T-helper 2 cell (primary cell): ENCODE measurements around the gene DIS3L2.
A peak's percentile ranks its signal among the peaks of the same experiment; 100 is the strongest.

Source experiments
- DNase-seq, 5 experiments: peaks; one replicate each; pipeline versions ENCODE4 v3.0.0 to v3.0.0-alpha.2; 2012 to 2022

Gene DIS3L2

DNA sequence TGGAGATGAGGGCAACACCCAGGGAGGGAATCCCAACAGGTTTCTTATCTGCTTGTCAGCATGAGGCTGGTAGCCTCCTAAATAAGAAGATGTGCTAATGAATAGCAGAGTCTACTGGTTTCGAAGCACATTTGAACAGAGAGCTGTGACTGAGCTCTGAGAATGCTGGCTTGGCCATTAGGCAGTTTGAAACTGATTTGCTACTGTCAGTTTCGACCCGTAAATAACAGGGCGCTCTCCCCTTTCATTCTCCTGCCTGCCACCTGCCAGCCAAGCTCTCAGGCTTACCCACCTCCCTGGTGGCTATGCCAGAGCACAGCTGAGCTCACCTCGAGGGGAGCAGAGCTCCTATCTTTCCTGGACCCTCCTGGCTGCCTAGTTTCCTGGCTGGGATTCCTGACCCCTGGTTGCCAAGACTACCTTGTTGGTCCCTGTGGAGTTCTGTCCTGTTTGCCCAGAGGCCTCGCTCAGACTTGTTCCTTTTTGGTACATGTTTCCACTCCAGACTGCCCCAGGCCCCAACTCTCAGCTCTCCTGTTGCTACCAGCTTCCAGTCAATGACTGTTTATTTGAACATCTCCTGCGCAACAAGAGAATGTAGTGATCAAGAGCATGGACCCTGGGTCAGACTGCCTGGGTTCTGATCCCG, 314.7 kb downstream of the DIS3L2 start:
- DNase-seq, result no peak

DNA sequence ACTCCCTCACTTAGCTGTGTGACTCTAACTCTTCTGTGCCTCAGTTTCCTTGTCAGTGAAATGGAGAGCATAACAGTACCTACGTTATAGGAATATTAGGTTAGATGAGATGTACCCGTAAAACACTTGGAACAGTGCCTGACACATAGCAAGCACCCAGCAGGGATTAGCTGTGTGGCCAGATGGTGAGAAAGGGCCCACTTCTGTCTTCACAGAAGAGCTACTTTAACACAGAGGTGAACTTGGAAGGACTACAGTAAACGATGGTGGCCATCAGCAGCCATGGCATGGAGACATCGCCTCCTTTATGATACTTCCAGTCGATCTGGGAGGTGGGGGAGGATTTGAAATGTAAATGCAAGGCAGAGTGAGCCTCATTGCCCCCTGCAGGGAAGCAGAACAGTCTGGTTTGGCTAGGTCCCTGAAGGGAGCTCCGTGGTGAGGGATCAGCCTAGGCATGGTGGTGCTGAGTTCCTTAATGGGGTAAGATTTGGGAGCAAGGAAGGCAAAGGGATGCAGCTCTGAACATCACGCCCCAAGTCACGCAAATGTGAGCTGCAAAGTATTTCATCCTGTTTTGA, 315.3 kb downstream of the DIS3L2 start:
- DNase-seq, result no peak

DNA sequence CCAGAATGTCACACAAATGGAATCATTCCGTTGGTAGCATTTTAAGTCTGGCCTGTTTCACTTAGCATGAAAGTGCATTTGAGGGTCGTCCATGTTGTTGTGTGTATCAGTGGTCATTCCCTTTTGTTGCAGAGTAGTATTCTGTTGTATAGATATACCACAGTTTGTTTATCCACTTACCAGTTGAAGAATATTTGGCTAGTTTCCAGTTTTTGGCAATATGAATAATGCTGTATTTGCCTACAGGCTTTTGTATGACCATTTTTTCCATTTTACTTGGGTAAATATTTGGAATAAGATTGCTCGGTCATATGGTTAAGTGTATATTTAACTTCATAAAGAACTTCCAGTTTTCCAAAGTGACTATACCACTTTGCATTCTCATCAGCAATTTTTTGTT, 317.0 kb downstream of the DIS3L2 start:
- DNase-seq, result no peak

DNA sequence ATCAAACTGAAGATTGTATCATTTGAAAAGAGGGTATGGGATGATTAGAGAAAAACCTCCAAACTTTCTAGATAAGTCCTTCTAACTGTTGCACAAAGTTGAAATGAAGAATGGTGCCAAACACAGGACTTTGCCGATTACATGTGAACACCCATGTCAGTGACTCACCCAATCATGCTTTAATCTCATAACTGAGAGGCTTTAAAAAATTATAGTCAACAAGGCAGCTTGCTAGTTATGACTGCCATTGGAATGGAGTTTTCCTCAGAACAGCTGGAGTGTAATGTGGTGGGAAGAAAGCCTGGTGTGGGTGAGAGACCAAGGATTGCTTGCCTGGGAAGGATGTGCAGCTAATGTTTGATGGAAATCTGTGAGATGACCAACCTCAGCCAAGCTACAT, 318.8 kb downstream of the DIS3L2 start:
- no peak for DNase-seq

DNA sequence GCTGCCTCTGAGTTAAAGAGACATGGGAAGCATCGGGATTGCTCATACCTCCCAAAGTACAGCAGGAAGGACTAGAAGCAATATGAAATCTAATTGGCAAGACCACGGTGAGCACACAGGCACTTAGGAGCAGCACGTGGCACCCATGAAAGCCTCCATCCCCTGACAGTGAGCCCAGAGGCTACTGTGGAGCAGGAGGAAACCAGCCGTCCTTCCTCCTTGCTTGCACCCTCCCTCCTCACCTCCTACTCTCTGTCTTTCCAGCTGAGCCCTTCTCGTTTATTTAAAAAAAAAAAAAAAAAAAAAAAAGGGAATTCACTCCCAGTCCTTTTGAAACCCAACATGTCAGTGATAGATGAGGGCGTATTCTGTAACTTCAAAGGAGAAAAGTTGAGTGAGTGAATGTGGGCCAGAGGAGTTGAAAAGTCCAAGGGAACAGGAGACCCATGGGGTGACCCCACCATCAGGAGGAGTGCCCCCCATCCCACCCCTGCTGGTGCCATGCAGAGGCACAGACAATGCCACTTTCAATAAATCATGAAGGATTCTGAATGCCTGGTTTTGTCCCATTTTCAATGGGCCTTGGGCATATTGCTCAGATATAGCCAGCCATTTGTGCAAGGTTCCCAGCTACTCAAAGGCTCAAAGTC, 320.5 kb downstream of the DIS3L2 start:
- DNase-seq, result no peak

DNA sequence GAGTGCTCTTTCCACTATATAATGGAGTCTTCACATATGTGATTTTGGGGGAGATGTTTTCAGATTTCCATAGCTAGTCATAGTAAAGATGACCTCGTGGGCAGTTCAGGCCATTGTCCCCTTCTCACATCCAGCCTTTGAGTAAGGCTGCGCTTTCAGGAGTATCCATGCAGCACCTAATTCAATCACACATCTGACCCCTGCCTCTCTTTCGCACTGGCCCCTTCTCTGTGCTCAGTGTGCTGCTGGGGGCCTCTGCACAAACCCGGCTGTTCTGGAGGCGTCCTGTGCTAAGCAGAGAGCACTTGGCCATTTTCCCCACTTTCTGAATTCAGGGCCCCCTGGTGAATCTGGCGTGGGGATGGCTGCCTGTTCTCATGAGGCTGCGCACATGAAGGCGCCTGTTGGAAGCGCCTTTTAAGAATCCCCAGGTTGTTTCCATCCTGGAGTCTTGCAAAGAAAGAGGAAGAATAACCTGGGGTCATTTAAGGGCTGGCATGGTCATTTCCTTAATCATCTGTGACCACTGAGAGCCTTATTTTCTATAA, 321.1 kb downstream of the DIS3L2 start:
- DNase-seq, result no peak

DNA sequence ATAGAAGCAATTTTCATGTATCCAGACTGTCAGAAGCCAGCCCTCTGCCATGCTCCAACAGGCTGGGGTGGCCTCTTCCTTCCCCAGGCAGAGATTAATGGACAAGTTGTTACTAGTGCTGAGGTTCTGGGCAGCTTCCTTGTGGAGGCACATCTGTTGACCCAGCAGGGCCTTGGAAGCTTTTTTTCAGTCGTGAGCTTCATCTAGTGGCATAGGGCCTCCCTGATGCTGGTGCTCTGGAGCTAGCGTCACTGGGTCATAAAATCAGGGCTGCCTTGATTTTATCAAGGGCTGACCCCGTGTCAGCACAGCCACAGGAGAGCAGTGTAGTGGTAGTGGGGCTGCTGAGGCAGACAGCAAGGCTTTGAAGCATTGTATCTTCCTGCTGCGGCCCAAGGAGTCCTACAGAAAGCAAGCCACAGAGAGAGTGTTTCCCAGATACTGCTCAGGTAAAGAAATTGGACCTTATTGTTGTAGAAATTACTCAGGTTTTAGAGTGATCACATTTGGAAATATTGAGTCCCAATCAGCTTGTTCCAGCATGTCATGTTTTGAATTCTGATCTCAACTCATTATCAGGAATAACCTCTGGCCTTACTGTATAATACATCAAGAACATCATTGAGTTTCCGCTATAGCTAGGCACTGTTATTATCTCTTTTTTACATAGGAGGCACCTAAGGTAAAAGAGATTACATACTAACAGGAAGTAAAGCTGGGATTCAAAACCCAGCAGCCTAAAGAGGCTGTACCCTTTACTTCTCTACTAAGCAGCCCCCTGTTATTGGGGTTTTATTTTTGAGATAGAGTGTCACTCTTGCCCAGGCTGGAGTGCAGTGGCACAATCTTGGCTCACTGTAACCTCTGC, 324.7 kb downstream of the DIS3L2 start:
- no peak for DNase-seq

DNA sequence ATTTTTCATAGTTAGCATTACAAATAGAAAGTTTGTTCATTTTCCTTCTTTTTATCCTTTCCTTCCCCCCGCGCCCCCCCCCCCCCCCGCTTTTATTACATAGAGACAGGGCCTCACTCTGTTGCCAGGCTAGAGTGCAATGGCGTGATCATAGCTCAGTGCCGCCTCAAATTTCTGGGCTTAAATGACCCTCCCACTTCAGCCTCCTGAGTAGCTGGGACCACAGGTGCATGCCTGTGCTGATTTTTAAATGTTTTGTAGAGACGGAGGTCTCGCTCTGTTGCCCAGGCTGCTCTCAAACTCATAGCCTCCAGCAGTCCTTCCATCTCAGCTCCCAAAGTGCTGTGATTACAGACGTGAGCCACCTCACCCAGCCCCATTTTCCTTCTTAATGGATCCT, 325.8 kb downstream of the DIS3L2 start:
- DNase-seq, result no peak

DNA sequence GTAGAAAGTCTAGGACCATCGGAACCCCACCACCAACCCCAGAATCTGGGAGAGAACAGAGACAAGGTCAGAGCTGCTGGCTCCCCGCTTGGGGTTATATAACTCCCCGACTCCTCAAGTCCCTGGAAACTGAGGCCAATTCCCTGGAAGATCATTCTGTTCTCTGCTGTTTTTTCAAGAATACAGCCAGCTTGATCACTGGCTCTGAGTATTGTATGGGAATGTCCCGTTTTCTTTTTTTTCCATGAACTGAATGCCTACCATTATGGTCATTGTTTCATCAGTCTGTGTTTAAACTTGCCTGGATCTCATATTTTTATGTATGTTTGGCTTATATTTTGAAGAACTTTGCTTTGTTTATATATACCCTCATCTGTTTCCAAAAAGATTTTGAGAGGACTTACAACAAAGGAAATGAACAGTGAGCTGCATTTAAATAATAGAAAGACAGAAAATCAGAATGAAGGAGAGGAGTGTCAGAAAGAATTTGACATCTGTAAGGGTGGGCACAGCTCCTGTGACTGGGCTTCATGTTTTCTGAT, 327.0 kb downstream of the DIS3L2 start:
- no peak for DNase-seq

DNA sequence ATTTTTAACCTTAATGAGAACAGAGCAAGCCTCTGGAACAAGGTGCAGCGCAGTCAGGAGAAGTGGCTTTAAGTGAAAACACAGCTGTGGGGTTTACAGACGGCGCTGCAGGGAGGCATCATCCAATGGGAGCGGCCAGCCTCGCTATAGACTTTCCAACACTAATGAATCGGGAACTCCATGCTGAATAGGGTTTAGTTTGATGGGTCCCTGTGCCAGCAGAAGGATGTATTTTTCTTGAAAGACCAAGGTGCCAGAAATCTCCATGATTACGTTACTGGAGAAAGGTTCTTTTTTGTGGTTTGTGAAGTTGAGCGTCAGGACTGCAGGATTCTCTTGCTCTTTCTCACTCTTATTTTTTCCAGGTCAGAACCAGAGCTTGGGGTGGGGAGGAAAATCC, 329.2 kb downstream of the DIS3L2 start:
- DNase-seq, result no peak

DNA sequence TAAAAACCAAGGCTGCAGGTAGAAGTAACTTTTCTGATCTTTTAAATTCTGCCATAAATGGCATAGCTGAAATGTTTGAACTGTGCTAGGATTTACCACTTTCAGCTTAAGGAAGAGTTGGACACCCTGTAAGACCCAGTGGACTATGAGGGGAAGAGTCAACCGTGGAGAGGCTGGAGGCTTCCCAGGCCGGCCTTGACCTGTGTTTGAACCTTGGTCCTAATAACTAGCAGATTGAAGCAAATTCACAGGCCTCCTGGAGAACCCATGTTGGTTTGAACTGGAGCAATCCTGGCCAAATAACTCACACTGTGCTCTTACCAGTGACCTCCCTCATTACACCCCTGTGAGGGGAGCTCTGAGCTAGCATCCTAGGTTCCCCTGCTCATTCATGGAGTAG, 329.8 kb downstream of the DIS3L2 start:
- DNase-seq, result no peak

DNA sequence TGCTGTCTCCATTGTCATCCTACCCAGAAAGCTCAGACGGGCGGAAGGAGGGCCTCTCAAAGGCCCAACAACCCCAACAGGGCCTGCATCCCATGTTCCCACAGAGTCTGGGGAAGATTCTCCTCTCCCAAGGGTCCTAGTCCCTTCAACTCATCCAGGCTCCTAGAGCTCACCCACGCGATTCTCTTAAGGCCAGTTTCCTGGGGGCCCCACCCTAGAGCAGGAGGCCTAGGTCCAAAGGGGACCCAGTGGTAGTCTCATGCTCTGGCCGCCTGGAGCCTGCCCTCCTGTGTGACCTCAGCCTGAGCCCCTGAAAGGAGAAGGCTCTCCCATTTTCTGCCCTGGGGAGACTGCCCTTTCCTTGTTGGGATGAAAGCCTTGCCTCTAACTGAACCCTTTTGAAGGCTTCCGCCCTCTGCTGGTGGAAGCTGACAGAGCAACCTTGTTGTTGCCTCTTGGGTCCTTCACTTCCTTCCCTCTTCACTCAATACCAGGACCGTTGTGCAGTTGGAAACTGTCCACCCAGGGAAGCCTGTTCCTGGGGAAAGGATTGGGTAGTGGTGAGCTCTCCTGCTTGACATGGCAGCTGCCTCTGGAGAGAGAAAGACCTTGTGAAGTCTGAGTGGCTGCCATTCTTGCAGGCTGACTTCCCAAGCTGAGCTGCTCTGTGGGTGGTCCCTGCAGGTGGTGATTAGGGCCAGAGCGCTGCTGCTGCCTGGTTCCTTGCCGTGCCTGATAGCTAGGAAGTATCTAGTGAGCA, 331.1 kb downstream of the DIS3L2 start:
- DNase-seq, result peak in 3 of 5 experiments; percentile 30 to 67 (median 39)

DNA sequence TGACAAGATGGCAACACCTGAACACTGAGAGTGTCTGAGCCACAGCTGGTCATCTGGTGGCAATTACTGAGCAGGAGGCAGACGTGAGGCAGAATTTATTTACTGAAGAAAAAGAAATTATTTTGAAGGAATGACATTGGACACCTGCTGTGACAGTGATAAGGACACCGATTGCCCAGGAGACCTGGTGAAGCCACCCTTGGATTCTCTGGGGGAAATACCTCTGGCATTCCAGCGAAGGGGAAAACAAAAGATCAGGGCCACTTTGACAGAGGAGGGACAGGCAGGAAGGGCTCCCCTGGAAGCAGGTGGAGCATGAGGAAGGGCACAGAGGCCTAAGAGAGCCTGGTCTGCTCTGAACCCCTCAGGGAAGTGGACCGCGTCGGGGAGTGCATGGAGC, 331.7 kb downstream of the DIS3L2 start:
- no peak for DNase-seq

DNA sequence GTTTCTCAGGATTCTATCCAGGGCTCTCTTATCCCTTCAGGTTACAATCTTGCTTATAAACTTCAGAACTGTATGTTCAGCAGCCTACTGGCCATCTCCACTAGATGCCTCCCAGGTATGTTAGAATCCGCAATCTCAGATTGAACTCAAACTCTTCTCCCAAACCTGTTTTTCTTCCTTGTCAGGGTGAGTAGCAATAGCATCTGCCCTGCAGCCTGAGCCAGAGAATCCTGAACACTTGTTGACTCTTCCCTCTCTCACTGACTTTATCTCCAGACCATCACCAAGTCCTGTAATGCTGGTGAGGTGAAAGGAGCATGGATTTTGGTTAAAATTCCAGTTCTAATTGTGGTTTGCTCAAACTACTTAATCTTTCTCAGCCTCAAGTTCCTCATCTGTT, 334.5 kb downstream of the DIS3L2 start:
- DNase-seq, result no peak

DNA sequence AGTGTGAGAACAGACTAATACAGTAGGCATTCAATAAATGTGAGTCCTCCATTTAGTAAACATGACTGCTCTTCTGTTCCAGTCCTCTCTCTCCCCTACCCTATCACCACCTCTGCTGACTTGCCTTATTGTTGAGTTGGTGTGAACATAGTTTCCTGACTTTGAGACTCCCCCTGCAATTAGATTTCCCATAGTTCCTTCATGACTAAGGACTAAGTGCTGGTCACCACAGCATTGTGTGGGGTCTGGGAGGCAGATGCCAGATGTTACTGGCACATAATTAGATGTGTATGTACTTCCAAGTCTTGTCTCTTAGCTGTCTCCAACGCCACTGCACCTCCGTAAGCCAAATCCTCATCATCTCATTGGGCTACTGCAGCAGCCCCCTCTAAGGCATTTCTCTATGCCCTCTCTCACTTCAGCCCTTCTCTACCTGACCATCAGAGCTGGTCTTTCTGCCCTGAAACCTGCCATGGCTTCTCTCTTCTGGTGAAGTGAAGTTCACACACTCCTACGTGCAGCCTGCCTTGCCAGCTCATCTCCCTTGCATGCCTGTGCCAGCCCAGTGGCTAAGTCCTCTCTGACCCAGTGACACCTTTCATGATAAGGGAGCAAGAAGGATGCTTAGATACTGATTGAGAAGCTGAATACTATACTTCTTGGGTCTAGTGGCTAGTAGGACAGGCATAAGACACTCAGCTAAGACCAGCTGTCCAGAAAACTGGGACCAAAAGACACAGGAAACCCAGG, 335.4 kb downstream of the DIS3L2 start:
- DNase-seq, result no peak

DNA sequence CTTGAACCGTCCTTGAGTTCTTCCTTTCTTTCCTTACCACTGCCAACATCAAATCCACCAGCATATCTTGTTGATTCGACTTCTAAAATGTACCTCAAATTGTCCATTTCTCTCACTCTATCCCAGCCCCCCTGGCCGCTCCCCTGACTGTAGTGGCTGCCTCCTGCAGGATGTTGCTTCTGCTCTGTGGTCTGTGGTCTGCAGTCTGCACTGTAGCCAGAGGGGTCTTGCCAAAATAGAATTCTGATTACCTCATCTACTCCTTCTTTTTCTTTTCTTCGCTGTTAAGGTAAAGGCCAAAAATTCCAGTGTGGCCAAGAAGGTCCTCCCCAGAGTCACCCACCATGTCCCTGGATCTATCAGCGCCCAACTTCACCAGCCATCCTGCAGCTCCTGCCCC, 337.6 kb downstream of the DIS3L2 start:
- no peak for DNase-seq

DNA sequence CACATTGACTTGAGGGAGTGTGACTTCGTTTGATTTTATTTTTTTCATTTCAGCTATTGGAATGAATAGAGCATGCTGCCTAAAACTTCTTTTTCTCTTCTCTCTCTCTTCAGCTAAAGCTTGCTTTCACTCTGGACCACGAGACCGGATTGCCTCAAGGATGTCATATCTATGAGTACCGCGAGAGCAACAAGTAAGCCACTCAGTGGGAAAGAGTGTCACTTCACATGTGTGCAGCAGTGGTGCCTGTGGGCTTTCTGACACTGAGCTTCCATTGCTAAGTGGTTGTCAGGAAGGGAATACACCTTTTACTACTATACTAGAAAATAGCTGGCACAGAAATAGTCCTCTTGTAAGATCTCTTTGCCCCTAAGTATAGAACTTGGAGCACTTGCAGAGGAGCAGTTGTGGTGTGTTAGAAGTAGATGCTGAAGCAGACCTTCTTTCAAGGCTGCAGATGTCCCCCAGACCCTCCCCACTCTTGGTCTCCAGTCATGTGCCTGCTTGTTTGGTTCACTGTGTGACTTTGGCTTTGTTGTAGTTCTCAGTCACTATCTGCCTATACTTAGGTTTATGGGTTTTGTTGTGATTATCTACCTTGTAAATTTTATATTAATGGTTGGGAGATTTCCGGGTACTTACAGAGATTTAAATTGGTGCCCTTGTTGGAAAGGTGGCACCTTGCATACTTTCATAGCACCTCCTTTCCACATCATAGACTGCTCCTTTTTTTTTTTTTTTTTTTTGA, 338.6 kb downstream of the DIS3L2 start:
- DNase-seq, result no peak

DNA sequence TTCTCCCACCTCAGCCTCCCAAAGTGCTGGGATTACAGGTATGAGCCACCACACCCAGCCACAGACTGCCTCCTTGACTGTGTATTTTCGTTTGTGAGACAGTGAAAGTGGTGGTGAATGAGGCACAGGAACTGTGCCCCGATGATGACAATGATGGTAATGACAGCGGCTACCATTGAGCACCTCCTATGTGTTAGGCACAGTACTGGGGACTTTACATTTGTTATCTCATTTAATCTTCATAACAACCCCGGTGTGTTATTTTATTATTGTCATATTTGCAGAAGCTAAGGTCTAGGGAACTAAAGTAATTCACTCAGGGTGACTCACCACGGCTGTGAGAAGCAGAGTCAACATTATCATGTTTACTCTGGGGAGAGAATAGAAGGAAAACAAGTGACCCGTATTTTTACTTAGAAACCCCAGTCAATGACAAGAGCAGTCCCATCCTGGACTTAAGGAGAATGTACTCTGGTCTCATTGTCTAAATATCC, 339.4 kb downstream of the DIS3L2 start:
- peak in 1 of 5 experiments; percentile 26 for DNase-seq

DNA sequence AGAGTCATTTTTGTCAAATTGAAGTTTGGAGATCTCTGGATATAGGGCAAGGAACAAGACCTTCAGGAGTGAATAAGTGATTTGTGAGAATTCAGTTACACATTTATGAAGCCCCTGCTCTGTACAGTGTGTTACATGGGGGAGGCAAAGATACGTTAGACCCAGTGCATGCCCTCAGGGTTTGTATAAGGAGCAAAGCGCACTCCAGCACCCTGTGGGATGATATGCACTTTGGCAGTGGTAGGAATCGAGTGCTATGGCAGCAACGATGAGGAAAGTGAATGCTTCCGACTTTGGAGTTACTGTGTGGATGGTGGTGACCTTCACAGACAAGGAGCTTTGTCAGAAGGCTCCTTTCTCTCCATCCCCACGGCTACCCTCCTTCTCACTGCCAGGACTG, 342.7 kb downstream of the DIS3L2 start:
- DNase-seq, result no peak

DNA sequence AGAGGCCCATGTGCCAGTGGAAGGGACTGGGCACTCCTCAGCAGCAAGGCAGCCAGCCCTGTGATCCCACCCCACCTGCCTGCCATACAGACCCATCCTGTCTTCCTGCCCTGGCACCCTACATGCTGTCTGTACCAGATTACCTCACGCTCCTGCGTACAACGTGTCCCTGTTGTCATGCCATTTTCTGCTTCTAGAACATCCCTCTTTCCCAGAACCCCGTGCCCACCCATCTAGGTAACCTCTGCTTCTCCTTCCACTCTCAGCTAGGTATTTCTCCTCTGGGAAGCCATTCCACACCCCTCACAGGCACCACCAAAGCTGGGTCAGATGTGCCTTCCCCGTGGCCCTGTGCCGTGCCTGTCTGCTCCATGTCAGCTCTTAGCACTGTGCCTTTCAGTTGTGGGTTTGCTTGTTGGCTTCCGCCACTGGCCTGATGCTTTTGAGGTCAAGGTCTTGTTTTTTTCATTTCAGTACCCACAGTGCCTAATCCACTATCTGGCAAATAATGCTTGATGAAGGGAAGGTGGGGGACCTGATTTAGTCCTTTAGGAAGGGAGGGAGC, 345.3 kb downstream of the DIS3L2 start:
- no peak for DNase-seq
